Heart left ventricle (tissue), 16 donors: ENCODE results near the gene ID2. TPM values are rescaled to one million over a fixed set of nuclear protein-coding genes. Genes with fewer than 3 reads are reported as not detected.

Experiments used
- ATAC-seq, 4 donors: fragments of 200-7000 bp; cut with Tn5 transposase; one replicate each; pipeline ENCODE4 v1.9.1; 2020 to 2022; ENCODE audit warnings: moderate library complexity in 4 of 4, mild to moderate bottlenecking in 3 of 4, moderate number of reproducible peaks in 1 of 4
- DNase-seq, 5 donors: peaks; one replicate each; pipeline ENCODE4 v3.0.0-alpha.2; 2020
- H3K27ac ChIP-seq, 12 donors: fragments of 200-600 bp; sonication (generic) in 4 of 12; one replicate each; pipeline versions ENCODE4 v1.5.0 to v1.8.0; 2016 to 2022; ENCODE audit warnings: mild to moderate bottlenecking in 2 of 12
- H3K27me3 ChIP-seq, 9 donors: fragments of 200-600 bp; sonication (generic) in 2 of 9; one replicate each; pipeline versions ENCODE4 v1.5.1 to v1.8.0; 2016 to 2022; ENCODE audit warnings: mild to moderate bottlenecking in 3 of 9
- H3K36me3 ChIP-seq, 9 donors: fragments of 200-600 bp; sonication (generic) in 2 of 9; one replicate each; pipeline versions ENCODE4 v1.5.0 to v1.8.0; 2018 to 2022; ENCODE audit warnings: mild to moderate bottlenecking in 2 of 9
- H3K4me1 ChIP-seq, 12 donors: fragments of 200-600 bp; sonication (generic) in 4 of 12; one replicate each; pipeline versions ENCODE4 v1.5.0 to v1.8.0; 2016 to 2022; ENCODE audit warnings: mild to moderate bottlenecking in 3 of 12
- H3K4me3 ChIP-seq, 12 donors: fragments of 200-600 bp; sonication (generic) in 4 of 12; one replicate each; pipeline versions ENCODE4 v1.5.0 to v1.8.0; 2017 to 2022; ENCODE audit warnings: mild to moderate bottlenecking in 9 of 12, moderate library complexity in 4 of 12
- H3K9me3 ChIP-seq, 12 donors: fragments of 200-600 bp; sonication (generic) in 4 of 12; one replicate each; pipeline versions ENCODE4 v1.5.0 to v1.8.0; 2016 to 2022; ENCODE audit warnings: mild to moderate bottlenecking in 1 of 12
- POLR2A ChIP-seq, 2 donors: fragments of 450-650 bp; IDR thresholded peaks; one replicate each; pipeline ENCODE4 v1.6.1; 2017; ENCODE audit warnings: antibody characterized with exemption in 2 of 2, mild to moderate bottlenecking in 2 of 2, moderate library complexity in 2 of 2
- WGBS, 4 donors: extraction: QIAGEN DNeasy Blood & Tissue Kit in 2 of 4; methylation state at CpG; one replicate each; pipeline versions ENCODE4 v1.1.5 to v1.1.7; 2013 to 2018; 5-methylcytosine and 5-hydroxymethylcytosine counted together
- intact Hi-C, 10 donors: fragments of 100-400 bp; cut with DNase I; formaldehyde crosslinking; loops; one replicate each; pipeline versions ENCODE4 v1.11.1 to v1.14.2; 2022
- polyA plus RNA-seq, 2 donors: library from polyadenylated mRNA; stranded (reverse); fragments of 200-250 nt; gene quantifications; one replicate each; pipeline ENCODE4 v1.2.3, GENCODE V29; 2013
- total RNA-seq, 9 donors: library from RNA; depleted of rRNA in 2 of 9; stranded (reverse); fragments of >200 nt in 2 of 9; fragmentation: NEBNext Ultra II Directional in 3 of 9; extraction: Animal tissue kit (Norgen Biotek cat#: 25700) in 3 of 9; gene quantifications; one replicate each; pipeline versions ENCODE4 v1.1.0 to v1.2.4, GENCODE V29; 2016 to 2023
- TF ChIP-seq, protein P1 (sequence below), 12 donors: fragments of 200-600 bp; sonication (generic) in 4 of 12; IDR thresholded peaks; one replicate each; pipeline versions ENCODE4 v1.5.0 to v1.8.0; 2018 to 2022; ENCODE audit warnings: antibody characterized with exemption in 12 of 12, mild to moderate bottlenecking in 5 of 12
- donor health status: ischemic (EF 13 %, LVEDD 7.1; RV severe dilation, severe dysfunction).
- donor health status: healthy with polysubstance abuse.
- donor health status: DM: no; HTN: yes; CAD: no.
- donor health status: DM: no; HTN: no; CAD: no.
- donor health status: ischemic (EF 25% LVEDD 6.9; RV normal size, moderate dysfunction).
- donor health status: ischemic (EF 25% LVEDD 5.7; RV mildly dilated, moderate dysfunction).
- donor health status: healthy.
- donor health status: DM: yes; HTN: yes; CAD: no.
- donor health status: ischemic (EF 35%, LVEDD 5.7; RV mildly dilated, moderate dysfunction).
- donor health status: nonischemic (EF 11% LVEDD 7.7; RV severe dilation, severe dysfunction).
- donor health status: DM: yes; HTN: yes; CAD: no.
- donor health status: PGD.
- donor health status: ischemic (EF 29% LVEDD 5.4; RV normal size, mild dysfunction).
- donor health status: nonischemic (EF 23%, LVEDD 6.1; RV moderate dilation, normal function).

Gene ID2
- total and polyA plus RNA-seq, 11 donors: 17.3 to 121 (median 44.7) TPM

DNA sequence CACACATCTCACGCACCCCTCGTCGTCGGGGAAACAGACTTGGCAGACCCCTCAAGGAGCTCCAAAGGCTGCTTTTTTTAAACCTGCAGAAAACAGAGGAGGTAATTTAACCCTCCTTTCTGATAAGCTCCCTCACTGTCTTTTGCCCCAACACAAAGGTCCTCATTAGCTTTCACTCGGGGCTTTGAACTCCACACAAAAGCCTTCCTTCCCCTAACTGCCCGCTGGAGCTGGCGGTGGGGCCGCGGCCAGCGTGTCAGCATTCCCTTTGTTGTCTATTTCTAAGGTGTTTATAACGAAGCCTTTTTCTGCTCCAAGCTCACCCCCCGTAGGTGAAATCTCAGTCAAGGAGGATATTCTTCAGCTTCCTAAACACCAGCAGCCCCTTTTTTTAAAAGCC, 43.5 kb upstream of the ID2 start:
- H3K4me3 ChIP-seq: no peak overlapping the region
- DNase-seq (no peak), ATAC-seq (no peak)
- no peak overlapping the region for H3K27ac ChIP-seq
- H3K4me1 ChIP-seq: peaks cover 0 to 10% (median 0%) of the 10 kb centered on the region in 12 donors
- no peaks in the 10 kb centered on the region for H3K36me3 ChIP-seq
- WGBS, 4 donors: 85 to 88% (median 87%) methylated on average over 12 of the region's 12 CpGs
- intact Hi-C loops: no loop called here
- TF ChIP-seq, protein P1, sequence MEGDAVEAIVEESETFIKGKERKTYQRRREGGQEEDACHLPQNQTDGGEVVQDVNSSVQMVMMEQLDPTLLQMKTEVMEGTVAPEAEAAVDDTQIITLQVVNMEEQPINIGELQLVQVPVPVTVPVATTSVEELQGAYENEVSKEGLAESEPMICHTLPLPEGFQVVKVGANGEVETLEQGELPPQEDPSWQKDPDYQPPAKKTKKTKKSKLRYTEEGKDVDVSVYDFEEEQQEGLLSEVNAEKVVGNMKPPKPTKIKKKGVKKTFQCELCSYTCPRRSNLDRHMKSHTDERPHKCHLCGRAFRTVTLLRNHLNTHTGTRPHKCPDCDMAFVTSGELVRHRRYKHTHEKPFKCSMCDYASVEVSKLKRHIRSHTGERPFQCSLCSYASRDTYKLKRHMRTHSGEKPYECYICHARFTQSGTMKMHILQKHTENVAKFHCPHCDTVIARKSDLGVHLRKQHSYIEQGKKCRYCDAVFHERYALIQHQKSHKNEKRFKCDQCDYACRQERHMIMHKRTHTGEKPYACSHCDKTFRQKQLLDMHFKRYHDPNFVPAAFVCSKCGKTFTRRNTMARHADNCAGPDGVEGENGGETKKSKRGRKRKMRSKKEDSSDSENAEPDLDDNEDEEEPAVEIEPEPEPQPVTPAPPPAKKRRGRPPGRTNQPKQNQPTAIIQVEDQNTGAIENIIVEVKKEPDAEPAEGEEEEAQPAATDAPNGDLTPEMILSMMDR (IDR thresholded peaks at IDR 0.05): no peak
- TF ChIP-seq POLR2A (IDR thresholded peaks at IDR 0.05): no peak
- no peaks in the 10 kb centered on the region for H3K27me3 ChIP-seq
- no peaks in the 10 kb centered on the region for H3K9me3 ChIP-seq

DNA sequence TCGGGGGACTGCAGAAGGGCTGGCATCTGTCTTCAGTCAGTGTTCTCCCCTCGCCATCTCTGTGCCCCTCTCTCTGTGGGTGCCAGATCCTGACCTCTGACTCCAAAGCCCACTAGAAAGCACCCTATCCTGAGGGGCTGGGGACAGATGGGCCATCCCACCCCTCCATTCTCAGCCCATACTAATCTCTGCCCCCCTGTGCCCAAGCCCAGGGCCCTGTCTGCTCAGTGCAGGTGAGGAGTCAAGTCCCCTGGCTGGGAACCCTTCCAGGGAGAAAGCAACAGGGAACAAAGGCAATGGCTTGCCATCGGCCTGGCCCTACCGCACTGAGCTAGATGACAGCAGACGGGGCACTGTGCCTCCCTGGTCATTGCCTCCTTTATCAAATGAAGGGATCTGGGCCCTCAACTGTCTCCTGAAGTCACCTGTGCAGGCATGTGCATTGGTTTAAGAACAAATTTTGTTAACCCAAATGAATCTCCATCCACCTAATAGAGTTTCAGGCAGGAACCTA, 42.7 kb upstream of the ID2 start:
- Histone ChIP-seq H3K27me3 (no peaks in the 10 kb centered on the region), H3K9me3 (no peaks in the 10 kb centered on the region), H3K4me1 (peaks cover 0 to 7% (median 0%) of the 10 kb centered on the region in 12 donors), H3K36me3 (no peaks in the 10 kb centered on the region), H3K4me3 (no peak overlapping the region), H3K27ac (no peak overlapping the region)
- no peak for ATAC-seq
- no peak for DNase-seq
- TF ChIP-seq, protein P1 (IDR thresholded peaks at IDR 0.05): no peak
- TF ChIP-seq POLR2A (IDR thresholded peaks at IDR 0.05): no peak
- intact Hi-C loops: no loop called here
- 98 to 100% (median 99%) methylated on average over 5 of the region's 5 CpGs for WGBS, 4 donors

DNA sequence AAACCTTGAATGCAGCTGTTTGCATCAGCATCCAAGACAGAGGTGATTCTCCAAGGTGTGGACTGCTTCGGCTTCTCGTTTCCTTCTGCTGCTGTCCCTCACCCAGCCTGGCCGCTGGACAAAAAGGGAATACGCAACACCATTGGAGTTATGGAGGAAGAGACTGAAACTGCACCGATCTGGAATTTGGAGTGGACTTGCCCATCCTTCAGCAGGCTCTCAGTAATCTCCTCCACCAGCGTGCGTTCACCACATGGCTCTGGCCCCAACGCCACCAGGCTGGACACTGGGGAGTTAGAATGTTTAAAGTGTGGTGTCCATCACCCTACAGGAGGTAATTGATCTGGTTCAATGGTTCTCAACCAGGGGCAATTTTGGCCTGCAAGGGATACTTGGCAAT, 41.4 kb upstream of the ID2 start:
- 96 to 100% (median 97%) methylated on average over 8 of the region's 8 CpGs for WGBS, 4 donors
- Histone ChIP-seq H3K4me3 (no peak overlapping the region), H3K9me3 (no peaks in the 10 kb centered on the region), H3K27ac (no peak overlapping the region), H3K36me3 (no peaks in the 10 kb centered on the region), H3K4me1 (peaks cover 0 to 9% (median 0%) of the 10 kb centered on the region in 12 donors), H3K27me3 (no peaks in the 10 kb centered on the region)
- TF ChIP-seq POLR2A (IDR thresholded peaks at IDR 0.05): no peak
- TF ChIP-seq, protein P1 (IDR thresholded peaks at IDR 0.05): no peak
- ATAC-seq (no peak), DNase-seq (no peak)
- intact Hi-C loops: no loop called here

DNA sequence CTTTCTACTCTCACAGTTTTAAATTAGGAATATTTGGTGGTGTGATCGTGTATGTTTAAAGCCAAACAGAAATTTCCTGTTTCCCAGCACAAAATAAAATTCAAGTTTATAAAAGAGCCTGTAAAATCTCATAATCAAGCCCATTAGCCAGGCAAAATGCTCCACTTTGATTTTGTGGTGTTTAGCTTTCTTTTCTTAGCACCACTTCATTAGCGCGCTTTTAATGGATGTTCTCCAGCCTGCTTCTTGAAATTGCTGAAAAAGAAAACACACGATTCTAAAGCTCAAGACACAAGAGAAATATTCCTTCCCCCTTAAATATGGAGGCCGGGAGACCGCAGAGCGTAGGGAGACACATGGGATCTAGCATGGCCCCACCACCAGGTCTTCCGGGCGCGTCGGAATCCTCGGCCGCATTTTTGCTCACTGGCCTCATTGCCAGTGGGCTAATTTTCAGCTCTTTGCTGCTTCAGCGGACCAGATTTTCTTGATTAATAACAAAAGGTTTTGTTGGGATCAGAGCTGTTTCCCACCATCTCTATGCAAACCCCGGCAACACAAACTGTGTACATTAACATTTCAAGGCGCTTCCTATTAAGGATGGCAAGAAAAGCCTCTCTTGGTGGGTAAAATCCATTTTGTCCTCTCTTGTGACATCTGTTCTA, 40.4 kb upstream of the ID2 start:
- WGBS, 4 donors: 92 to 96% (median 94%) methylated on average over 16 of the region's 16 CpGs
- DNase-seq (no peak), ATAC-seq (no peak)
- Histone ChIP-seq H3K27ac (no peak overlapping the region), H3K4me3 (no peak overlapping the region), H3K9me3 (no peaks in the 10 kb centered on the region), H3K36me3 (no peaks in the 10 kb centered on the region), H3K4me1 (peaks cover 0 to 9% (median 0%) of the 10 kb centered on the region in 12 donors), H3K27me3 (no peaks in the 10 kb centered on the region)
- TF ChIP-seq, protein P1 (IDR thresholded peaks at IDR 0.05): no peak
- intact Hi-C loops: no loop called here
